ENCODE measurements around the gene EDNRB. TPM values are rescaled to one million over a fixed set of nuclear protein-coding genes. Genes with fewer than 3 reads are reported as not detected.
A peak's percentile ranks its signal among the peaks of the same experiment; 100 is the strongest.
"Not testable (repeated sequence)": the region's sequence is repeated elsewhere in the genome, so short reads cannot be mapped to it uniquely, and the experiment has no call there.

Gene EDNRB
- not detected for total RNA-seq

DNA sequence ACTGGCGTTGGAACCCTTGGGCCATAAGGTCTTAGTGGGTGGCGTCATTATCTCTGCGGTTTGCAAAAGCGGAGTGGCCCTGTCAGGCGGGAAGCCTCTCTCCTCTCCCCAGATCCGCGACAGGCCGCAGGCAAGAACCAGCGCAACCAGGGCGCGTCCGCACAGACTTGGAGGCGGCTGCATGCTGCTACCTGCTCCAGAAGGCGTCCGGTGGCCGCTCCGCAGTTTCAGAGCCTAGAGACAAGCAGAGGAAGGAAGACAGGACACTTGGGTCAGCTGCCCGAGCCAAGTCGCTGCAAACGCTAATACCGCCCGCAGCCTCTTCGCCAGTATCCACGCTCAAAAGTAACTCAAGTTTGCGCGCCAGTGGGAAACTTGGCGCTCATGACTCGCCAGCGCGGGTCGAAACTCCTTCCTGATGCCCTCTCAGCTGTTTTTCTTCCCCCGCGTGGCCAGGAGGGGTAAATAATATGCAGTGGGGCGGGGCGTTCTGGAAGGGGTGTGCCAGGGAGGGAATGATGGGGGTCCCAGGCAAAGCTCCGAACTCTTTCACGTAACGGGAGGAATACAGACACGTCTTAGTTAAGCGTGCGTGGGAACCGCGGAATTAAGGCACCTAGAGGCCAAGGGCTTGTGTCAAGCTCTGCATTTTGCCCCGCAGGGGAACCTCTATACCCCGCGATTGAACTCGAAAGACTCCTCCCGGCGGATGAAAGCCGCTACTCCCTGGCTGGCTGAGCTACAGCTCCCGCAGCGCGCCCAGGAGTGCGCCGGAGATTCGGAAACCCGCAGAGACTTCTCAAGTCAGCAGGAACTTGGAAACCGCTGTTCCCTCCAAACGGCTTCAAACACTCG, at the start of gene EDNRB:
EDNRB (minus strand) TSS at position 441 of the 855 bp plus-strand sequence; CDS start at position 183, 258 bp downstream.
- H3K36me3 Mint-ChIP-seq, result no peaks in the 10 kb centered on the region
- no peaks in the 10 kb centered on the region for H3K9me3 Mint-ChIP-seq

DNA sequence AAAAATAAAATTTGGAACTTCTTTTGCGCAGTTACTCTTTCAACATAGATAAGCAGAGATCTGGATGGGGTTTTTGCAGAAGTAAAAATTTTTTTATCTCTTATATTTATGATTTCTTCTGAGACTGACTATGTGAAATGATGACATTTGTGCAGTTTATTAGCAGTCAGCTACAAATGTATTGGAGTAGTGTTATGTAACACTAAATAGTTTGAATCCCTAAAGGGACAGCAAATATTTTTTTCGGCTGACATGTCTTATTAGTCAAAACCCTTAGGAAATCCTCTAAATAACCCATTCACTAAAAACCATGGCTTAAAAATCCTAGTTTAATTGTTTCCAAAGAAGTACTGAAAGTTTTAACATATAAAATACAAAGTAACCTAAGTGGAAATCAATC, 48.0 kb upstream of the EDNRB start:
- no peak for DNase-seq
- Mint-ChIP-seq H3K36me3 (no peaks in the 10 kb centered on the region), H3K27me3 (peaks cover 4% of the 10 kb centered on the region), H3K4me1 (no peaks in the 10 kb centered on the region), H3K9me3 (no peaks in the 10 kb centered on the region), H3K4me3 (no peak overlapping the region), H3K27ac (no peak overlapping the region)

More for the DNA sequence above, at the start of gene EDNRB:
- Mint-ChIP-seq H3K27ac (no peak within 1 kb of the TSS), H3K4me3 (no peak within 1 kb of the TSS), H3K27me3 (peaks cover 23% of the 10 kb centered on the region), H3K4me1 (no peaks in the 10 kb centered on the region)
- DNase-seq, result peak; percentile 6

- H3K36me3 Mint-ChIP-seq, result no peaks in the 10 kb centered on the region
- H3K27ac Mint-ChIP-seq, result no peak overlapping the region
- H3K27me3 Mint-ChIP-seq, result peaks cover 3% of the 10 kb centered on the region
- no peak for DNase-seq
- H3K4me3 Mint-ChIP-seq, result no peak overlapping the region
- H3K4me1 Mint-ChIP-seq, result no peaks in the 10 kb centered on the region
- H3K9me3 Mint-ChIP-seq, result no peaks in the 10 kb centered on the region
These were observed 34.1 kb upstream of the EDNRB start for GRCh38 chr13:77952737-77953136.

- Mint-ChIP-seq H3K27ac (no peak overlapping the region), H3K27me3 (peaks cover 3% of the 10 kb centered on the region), H3K4me3 (no peak overlapping the region), H3K4me1 (no peaks in the 10 kb centered on the region), H3K36me3 (no peaks in the 10 kb centered on the region), H3K9me3 (no peaks in the 10 kb centered on the region)
- no peak for DNase-seq
These were observed 33.6 kb upstream of the EDNRB start for GRCh38 chr13:77952276-77952675.

DNA sequence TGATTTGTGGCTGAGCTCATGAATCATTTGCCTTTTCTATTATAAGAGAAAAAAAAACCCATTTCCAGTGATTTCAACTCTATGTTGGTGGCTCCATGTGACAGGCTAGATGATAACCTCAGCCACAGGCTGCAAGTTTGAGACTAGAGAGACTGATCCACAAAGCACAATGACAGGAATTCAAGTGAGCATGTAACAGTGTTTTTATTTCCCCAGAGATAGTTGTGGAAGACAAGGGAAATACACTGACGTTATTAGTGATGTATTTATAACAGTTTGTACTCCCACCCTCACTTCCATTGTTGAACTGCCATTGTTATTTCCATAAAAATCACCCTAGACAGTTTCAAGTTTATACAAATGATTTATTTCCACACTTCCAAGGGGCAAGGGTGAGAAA, 27.9 kb upstream of the EDNRB start:
- H3K27me3 Mint-ChIP-seq, result peaks cover 4% of the 10 kb centered on the region
- H3K36me3 Mint-ChIP-seq, result no peaks in the 10 kb centered on the region
- no peak overlapping the region for H3K27ac Mint-ChIP-seq
- H3K9me3 Mint-ChIP-seq, result no peaks in the 10 kb centered on the region
- H3K4me1 Mint-ChIP-seq, result no peaks in the 10 kb centered on the region
- no peak for DNase-seq
- no peak overlapping the region for H3K4me3 Mint-ChIP-seq

DNA sequence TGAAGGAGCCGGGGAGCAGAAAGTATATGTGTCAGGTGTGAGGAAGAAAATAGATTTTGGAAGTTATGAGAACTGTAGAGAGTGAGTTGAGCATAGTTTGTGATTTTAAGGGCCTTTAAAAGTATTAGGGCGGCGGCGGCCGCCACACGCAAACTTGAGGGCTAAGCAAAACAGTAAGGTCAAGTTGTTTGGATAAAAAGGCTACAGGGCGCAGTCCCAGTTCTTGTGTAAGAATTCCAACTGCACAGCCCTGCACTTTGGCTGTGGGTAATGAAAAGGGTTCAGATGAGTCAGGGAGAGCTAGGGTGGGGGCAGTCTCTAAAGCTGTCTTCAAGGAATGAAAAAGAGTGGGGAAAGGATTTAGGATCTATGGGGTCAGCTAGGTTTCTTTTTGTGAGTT, 16.4 kb upstream of the EDNRB start:
- not testable (repeated sequence) for H3K4me1 Mint-ChIP-seq, H3K27ac Mint-ChIP-seq, H3K9me3 Mint-ChIP-seq, H3K4me3 Mint-ChIP-seq, DNase-seq, H3K36me3 Mint-ChIP-seq, H3K27me3 Mint-ChIP-seq

DNA sequence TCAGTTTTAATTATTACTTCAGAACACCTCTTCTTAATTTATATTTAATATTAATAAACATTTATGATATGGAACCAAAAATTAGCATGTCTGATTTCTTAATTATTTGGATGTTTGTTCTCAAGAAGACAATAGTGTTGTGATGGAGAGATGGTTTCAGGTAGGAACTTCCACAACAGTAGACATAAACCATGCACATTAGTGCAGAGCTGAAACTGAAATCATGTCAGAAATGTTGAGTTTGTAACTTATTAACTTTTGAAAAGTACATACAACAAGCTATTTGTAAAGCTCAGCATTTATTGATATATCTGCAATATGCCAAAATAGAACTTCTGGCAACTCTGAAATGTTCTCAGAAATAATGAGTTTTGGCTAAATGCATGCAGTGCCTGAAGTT, 11.8 kb upstream of the EDNRB start:
- no peak overlapping the region for H3K4me3 Mint-ChIP-seq
- H3K27me3 Mint-ChIP-seq, result peaks cover 21% of the 10 kb centered on the region

DNA sequence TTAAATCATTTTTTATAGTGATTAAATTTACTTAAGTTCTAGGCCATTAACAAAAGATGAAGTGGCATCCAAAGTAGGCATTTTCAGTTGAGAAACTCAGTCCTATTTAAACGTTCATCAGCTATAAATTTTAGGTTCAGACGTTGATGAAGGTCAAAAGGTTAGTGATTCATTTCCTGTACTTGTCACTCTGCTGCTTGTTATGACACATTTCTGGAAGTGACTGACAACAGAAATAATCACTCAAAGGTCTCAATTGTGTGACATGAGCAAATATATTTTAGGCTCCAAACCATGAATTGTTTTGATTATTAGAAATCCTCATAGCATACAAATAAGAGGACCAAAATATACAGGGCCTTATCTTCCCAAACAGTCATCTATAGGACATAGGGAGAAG, 10.3 kb upstream of the EDNRB start:
- H3K36me3 Mint-ChIP-seq, result no peaks in the 10 kb centered on the region
- H3K27me3 Mint-ChIP-seq, result peaks cover 30% of the 10 kb centered on the region

More for the DNA sequence above, 11.8 kb upstream of the EDNRB start:
- Mint-ChIP-seq H3K4me1 (peaks cover 3% of the 10 kb centered on the region), H3K9me3 (no peaks in the 10 kb centered on the region), H3K27ac (no peak overlapping the region), H3K36me3 (no peaks in the 10 kb centered on the region)
- no peak for DNase-seq

DNA sequence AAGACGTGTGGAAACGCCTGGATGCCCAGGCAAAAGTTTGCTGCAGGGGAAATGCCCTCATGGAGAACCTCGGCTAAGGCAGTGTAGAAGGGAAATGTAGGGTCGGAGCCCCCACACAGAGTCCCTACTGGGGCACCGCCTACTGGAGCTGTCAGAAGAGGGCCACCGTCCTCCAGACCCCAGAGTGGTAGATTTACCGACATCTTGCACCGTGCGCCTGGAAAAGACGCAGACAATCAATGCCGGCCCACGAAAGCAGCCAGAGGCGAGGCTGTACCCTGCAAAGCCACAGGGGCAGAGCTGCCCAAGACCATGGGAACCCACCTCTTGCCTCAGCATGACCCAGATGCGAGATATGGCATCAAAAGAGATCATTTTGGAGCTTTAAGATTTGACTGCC, 7.0 kb upstream of the EDNRB start:
- peaks cover 3% of the 10 kb centered on the region for H3K4me1 Mint-ChIP-seq
- no peaks in the 10 kb centered on the region for H3K9me3 Mint-ChIP-seq
- no peak overlapping the region for H3K27ac Mint-ChIP-seq
- no peaks in the 10 kb centered on the region for H3K36me3 Mint-ChIP-seq
- DNase-seq, result no peak
- H3K27me3 Mint-ChIP-seq, result peaks cover 39% of the 10 kb centered on the region
- no peak overlapping the region for H3K4me3 Mint-ChIP-seq

More for the DNA sequence above, 10.3 kb upstream of the EDNRB start:
- no peak overlapping the region for H3K27ac Mint-ChIP-seq
- DNase-seq, result no peak
- H3K4me1 Mint-ChIP-seq, result peaks cover 3% of the 10 kb centered on the region
- H3K9me3 Mint-ChIP-seq, result no peaks in the 10 kb centered on the region
- H3K4me3 Mint-ChIP-seq, result no peak overlapping the region

DNA sequence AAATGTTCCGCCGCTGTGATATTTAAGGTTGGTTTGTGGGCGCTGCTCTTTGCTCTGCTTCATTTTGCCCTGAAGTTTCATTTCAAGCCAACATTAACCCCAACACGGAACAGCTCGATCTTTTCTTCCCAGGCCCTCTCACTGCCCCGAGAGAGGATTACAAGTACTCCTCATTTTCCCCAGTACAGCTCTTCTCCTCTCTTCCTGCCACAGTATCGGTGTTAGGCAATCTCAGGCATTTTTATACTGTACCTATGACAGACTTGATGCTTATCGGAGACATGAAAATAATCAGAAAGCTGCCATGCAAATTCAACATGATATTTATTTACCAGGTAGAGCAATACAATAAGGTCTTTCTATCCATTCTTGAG, 1.3 kb upstream of the EDNRB start:
- H3K27me3 Mint-ChIP-seq, result peaks cover 31% of the 10 kb centered on the region
- no peaks in the 10 kb centered on the region for H3K4me1 Mint-ChIP-seq
- no peaks in the 10 kb centered on the region for H3K9me3 Mint-ChIP-seq
- no peak for DNase-seq
- no peak overlapping the region for H3K27ac Mint-ChIP-seq
- H3K36me3 Mint-ChIP-seq, result no peaks in the 10 kb centered on the region
- no peak overlapping the region for H3K4me3 Mint-ChIP-seq

DNA sequence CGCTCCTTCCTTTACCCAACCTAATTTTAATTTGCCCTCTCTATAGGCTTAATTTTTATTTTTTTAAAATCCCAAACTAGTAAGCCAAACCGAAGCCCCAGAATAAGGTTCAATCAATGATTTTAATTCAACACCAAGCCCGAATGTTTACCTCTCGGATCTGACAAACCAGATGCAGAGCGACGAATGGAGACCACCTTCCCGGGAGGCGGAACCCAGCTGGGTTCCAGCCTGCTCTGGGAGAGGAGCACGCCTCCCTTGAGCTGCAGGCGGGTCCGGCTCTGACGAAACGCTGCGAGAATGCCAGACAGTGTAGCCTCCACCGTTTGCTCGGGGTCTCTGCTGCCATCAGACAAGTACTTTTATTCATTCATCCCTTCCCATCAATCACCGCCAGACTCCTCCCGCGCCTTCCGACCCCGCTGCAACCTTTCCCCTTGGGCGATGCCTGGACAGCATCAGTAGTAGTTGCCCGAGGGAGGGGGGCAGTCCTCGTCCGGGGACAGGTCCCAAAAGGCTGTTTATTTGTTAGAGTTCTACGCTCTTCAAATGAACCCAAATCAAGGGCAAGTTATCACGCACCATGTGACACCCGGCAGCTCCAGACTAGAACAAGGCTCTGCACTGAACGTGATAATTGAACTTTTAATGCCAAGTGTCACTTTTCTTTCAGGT, 752 bp upstream of the EDNRB start:
- DNase-seq, result peak; percentile 7
- H3K27ac Mint-ChIP-seq, result no peak overlapping the region
- no peak overlapping the region for H3K4me3 Mint-ChIP-seq
- no peaks in the 10 kb centered on the region for H3K9me3 Mint-ChIP-seq
- no peaks in the 10 kb centered on the region for H3K36me3 Mint-ChIP-seq
- peaks cover 28% of the 10 kb centered on the region for H3K27me3 Mint-ChIP-seq
- H3K4me1 Mint-ChIP-seq, result no peaks in the 10 kb centered on the region

DNA sequence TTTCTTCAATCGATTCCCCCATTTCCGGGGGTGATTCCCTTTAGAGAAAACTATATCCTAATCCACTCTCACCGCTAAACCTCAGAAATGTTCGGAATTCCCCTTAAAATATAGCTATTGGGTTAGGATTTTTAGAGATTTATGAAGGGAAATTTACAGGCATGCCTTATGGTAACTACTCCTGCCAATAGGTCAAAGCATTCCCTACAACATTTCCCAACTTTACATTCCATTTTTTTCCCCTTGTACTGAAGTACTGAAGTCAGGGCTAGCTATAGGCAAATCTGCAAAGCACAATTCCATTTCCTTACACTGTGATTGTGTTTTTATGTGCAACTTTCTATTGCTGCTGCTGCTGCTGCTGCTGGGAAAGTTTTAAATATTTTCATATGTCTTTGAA, 2.1 kb downstream of the EDNRB start:
- no peak overlapping the region for H3K27ac Mint-ChIP-seq
- H3K36me3 Mint-ChIP-seq, result no peaks in the 10 kb centered on the region
- H3K27me3 Mint-ChIP-seq, result peaks cover 13% of the 10 kb centered on the region
- H3K4me1 Mint-ChIP-seq, result no peaks in the 10 kb centered on the region
- no peak for DNase-seq
- no peaks in the 10 kb centered on the region for H3K9me3 Mint-ChIP-seq
- no peak overlapping the region for H3K4me3 Mint-ChIP-seq

- H3K4me3 Mint-ChIP-seq, result no peak overlapping the region
- H3K4me1 Mint-ChIP-seq, result no peaks in the 10 kb centered on the region
- no peak for DNase-seq
- H3K27ac Mint-ChIP-seq, result no peak overlapping the region
- no peaks in the 10 kb centered on the region for H3K9me3 Mint-ChIP-seq
- peaks cover 10% of the 10 kb centered on the region for H3K27me3 Mint-ChIP-seq
- H3K36me3 Mint-ChIP-seq, result no peaks in the 10 kb centered on the region
These were observed 2.9 kb downstream of the EDNRB start for GRCh38 chr13:77915686-77916085.

- Mint-ChIP-seq H3K9me3 (no peaks in the 10 kb centered on the region), H3K4me3 (no peak overlapping the region), H3K4me1 (no peaks in the 10 kb centered on the region), H3K36me3 (no peaks in the 10 kb centered on the region), H3K27me3 (peaks cover 10% of the 10 kb centered on the region), H3K27ac (no peak overlapping the region)
- no peak for DNase-seq
These were observed 5.6 kb downstream of the EDNRB start for GRCh38 chr13:77913003-77913402.

GRCh38 chr13:77911751-77912150, 6.9 kb downstream of the EDNRB start:
- Mint-ChIP-seq H3K36me3 (no peaks in the 10 kb centered on the region), H3K9me3 (no peaks in the 10 kb centered on the region), H3K27me3 (peaks cover 4% of the 10 kb centered on the region), H3K4me3 (no peak overlapping the region), H3K27ac (no peak overlapping the region), H3K4me1 (no peaks in the 10 kb centered on the region)
- DNase-seq, result no peak

DNA sequence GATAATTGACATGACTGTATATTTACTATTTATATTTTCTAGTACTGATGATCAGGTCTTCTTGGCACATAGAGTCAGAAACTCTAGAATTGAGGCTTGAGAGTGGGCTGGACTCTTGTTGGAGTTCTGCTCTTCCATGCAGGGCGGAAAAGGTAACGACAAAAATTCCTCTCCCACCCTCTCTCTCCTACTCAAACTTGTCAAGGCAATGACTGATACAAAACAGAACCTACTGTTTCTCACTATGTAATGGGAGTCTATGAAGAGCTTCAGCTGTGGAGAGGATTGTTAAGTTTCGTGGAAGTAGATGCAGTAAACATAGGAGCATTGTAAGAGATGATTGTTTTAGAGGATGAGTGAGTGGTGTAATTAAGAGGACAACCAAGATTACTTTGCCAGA, 8.8 kb downstream of the EDNRB start:
- DNase-seq, result no peak
- no peaks in the 10 kb centered on the region for H3K36me3 Mint-ChIP-seq
- H3K27ac Mint-ChIP-seq, result no peak overlapping the region
- H3K27me3 Mint-ChIP-seq, result no peaks in the 10 kb centered on the region
- H3K4me3 Mint-ChIP-seq, result no peak overlapping the region
- no peaks in the 10 kb centered on the region for H3K9me3 Mint-ChIP-seq
- H3K4me1 Mint-ChIP-seq, result no peaks in the 10 kb centered on the region

Data from activated naive CD8-positive, alpha-beta T cell treated with anti-CD3 and anti-CD28 coated beads for 36 hours (primary cell).